Measurements from ENCODE around the gene CDK6. TPM values are rescaled to one million over a fixed set of nuclear protein-coding genes. Genes with fewer than 3 reads are reported as not detected.

CDK6 gene
- total RNA-seq, 1 experiment from 2014 or later: 30.7 TPM

- Histone ChIP-seq H3K9me3 (no peaks in the 10 kb centered on the region), H3K36me3 (peaks cover 7% of the 10 kb centered on the region), H3K4me3 (no peak overlapping the region), H3K27me3 (no peaks in the 10 kb centered on the region)
- DNase-seq: peak; percentile 33
Measured at GRCh38 chr7:92633211-92633906, 203.0 kb downstream of the CDK6 start.

GRCh38 chr7:92632791-92633190 lies 203.6 kb downstream of the CDK6 start:
- Histone ChIP-seq H3K36me3 (peaks cover 11% of the 10 kb centered on the region), H3K27me3 (no peaks in the 10 kb centered on the region), H3K9me3 (no peaks in the 10 kb centered on the region), H3K4me3 (no peak overlapping the region)
- DNase-seq: no peak

DNA sequence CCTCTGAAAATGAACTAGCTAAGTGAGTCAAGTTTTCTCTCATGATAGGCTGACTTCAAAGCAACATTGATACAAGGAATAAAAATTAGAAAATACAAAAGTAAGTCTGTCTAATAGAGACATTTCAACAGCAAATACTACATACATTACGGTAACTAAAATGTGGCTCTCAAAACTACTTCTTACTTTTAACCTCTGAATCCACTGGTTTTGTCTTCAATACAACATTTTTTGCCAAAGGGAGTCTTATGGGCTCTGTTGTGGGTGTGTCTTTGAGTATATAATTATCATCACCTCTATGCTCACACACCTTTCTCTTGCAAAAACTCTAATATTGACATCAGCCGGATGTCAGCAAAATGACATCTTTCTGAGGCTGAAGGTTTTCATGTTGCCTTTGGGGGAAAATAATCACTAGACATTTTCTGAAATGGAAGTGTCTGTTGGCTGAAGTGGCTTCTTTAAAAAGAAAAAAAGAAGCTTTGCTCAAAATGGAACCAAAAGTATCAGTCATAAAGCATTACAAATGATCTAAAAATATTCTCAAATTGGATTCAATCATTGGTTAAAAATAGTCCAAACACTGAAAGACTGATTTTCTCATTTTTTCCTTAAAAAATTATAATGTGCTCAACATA lies 204.4 kb downstream of the CDK6 start:
- peaks cover 19% of the 10 kb centered on the region for H3K36me3 ChIP-seq
- no peak for DNase-seq
- H3K4me3 ChIP-seq: no peak overlapping the region
- H3K9me3 ChIP-seq: no peaks in the 10 kb centered on the region
- H3K27me3 ChIP-seq: no peaks in the 10 kb centered on the region

GRCh38 chr7:92631067-92631849 lies 205.1 kb downstream of the CDK6 start:
- Histone ChIP-seq H3K36me3 (peaks cover 23% of the 10 kb centered on the region), H3K4me3 (no peak overlapping the region)

DNA sequence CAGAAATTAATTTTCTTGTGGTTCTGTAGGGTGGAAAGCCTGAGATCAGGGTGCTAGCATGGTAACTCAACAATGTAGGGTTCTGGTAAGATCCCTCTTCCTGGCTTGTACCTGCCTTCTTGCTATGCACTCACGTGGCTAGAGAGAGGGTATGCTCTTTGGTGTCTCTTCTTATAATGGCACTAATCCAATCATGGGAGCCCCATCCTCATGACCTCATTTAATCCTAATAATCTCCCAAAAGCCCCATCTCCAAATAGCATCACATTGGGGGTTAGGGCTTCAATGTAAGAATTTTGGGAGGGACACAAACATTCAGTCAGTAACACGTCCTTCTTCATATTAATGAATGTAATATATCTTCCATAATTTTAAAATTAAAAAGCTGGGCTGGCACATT lies 206.6 kb downstream of the CDK6 start:
- no peak overlapping the region for H3K4me3 ChIP-seq
- peaks cover 26% of the 10 kb centered on the region for H3K36me3 ChIP-seq
- H3K27me3 ChIP-seq: no peaks in the 10 kb centered on the region
- DNase-seq: no peak
- no peaks in the 10 kb centered on the region for H3K9me3 ChIP-seq

More at GRCh38 chr7:92631067-92631849, 205.1 kb downstream of the CDK6 start:
- no peaks in the 10 kb centered on the region for H3K9me3 ChIP-seq
- no peaks in the 10 kb centered on the region for H3K27me3 ChIP-seq
- no peak for DNase-seq

DNA sequence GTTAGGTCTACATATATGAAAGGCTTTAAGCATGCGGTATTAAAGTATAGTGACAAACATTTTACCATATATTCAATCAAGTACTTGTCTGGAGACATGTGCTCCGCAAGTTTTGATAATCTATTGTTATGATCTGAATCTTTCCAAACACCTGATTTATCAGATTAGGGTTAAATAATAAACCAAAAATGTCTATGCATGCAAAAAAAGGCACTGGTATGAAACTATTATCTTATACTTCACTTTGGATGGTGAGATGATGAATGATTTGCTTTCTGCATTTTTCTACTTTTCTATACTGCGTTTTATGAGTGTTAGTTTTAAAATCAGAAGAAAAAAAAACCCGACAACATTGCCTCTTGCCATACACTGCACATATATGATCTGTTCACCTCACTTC lies 208.4 kb downstream of the CDK6 start:
- H3K36me3 ChIP-seq: peaks cover 41% of the 10 kb centered on the region
- no peaks in the 10 kb centered on the region for H3K27me3 ChIP-seq
- no peak overlapping the region for H3K4me3 ChIP-seq
- H3K9me3 ChIP-seq: no peaks in the 10 kb centered on the region
- no peak for DNase-seq

DNA sequence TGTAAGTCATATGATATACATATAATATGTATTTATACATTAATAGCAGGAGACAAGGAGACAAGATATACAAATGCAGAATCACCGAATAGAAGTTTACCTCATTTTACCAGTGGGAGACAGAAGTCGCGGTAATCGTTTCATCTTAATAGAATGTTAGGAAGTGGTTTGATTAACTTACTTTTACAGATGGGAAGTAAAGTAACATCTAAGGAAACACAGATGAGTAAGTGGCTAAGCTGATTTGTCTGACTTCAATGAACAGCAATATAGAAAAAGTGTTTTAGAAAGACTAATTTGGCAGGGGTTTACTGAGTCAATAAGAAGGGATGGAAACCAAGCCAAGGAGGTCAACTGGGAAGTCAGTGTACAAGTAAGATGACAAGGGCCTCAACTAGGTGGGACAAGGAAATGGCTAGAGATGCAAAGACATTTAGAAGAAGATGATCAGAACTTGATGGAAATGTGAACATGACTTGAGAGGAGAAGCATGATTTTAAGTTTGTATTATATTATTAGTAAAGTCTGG lies 210.0 kb downstream of the CDK6 start:
- Histone ChIP-seq H3K4me3 (no peak overlapping the region), H3K36me3 (peaks cover 39% of the 10 kb centered on the region), H3K27me3 (no peaks in the 10 kb centered on the region), H3K9me3 (no peaks in the 10 kb centered on the region)
- DNase-seq: no peak

GRCh38 chr7:92625617-92626016 lies 210.8 kb downstream of the CDK6 start:
- Histone ChIP-seq H3K36me3 (peaks cover 39% of the 10 kb centered on the region), H3K9me3 (no peaks in the 10 kb centered on the region), H3K27me3 (no peaks in the 10 kb centered on the region), H3K4me3 (no peak overlapping the region)
- DNase-seq: no peak

DNA sequence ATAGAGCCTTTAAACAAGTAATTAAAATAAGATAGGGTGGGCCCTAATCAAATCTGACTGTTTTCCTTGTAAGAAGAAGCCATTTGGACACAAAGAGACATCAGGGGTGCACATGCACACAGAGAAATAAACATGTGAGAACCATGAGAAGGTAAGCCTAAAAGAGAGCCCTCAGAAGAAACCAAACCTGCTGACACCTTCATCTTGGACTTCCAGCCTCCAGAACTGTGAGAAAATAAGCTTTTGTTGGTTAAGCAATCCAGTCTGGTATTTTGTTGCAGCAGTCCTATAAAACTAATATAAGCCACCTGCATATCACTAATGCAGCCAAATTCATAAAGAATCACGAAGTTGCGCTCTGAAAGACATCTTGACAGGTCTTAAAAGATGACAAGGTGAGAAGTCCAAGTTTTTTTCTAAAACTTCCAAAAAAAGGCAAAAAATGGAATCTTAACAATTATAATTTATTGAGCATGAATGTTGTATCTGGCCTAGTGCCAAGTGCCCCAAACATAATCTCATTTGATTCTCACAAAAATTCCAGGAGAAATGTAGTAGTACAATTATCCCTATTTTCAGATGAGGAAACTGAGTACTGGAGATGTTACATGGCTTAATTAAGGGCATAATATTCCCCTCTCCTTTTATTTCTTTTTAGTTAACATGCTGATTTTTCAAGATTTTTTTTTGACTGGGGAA lies 211.9 kb downstream of the CDK6 start:
- Histone ChIP-seq H3K27me3 (no peaks in the 10 kb centered on the region), H3K36me3 (peaks cover 39% of the 10 kb centered on the region), H3K4me3 (no peak overlapping the region), H3K9me3 (no peaks in the 10 kb centered on the region)
- DNase-seq: no peak

DNA sequence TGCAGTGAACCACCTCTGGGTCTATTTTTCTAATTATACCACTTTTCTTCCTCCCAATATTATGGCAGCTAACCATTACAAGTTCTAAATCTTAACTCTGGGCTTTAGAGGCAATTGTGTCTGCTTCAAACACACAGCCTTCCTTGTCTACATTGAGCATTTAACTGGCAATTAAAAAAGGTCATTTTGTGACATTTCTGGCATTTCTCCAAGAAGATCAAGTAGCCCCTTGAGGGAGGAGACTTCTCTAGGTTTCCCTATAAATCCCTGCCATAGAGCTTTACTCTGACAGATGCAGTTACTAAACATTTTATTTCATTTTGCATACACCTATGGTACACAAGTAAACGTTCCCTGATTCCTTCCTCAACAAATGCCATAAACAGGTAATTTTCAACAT lies 212.8 kb downstream of the CDK6 start:
- no peak for DNase-seq
- Histone ChIP-seq H3K4me3 (no peak overlapping the region), H3K27me3 (no peaks in the 10 kb centered on the region), H3K9me3 (no peaks in the 10 kb centered on the region), H3K36me3 (peaks cover 37% of the 10 kb centered on the region)

GRCh38 chr7:92622685-92623084 lies 213.7 kb downstream of the CDK6 start:
- H3K9me3 ChIP-seq: no peaks in the 10 kb centered on the region

DNA sequence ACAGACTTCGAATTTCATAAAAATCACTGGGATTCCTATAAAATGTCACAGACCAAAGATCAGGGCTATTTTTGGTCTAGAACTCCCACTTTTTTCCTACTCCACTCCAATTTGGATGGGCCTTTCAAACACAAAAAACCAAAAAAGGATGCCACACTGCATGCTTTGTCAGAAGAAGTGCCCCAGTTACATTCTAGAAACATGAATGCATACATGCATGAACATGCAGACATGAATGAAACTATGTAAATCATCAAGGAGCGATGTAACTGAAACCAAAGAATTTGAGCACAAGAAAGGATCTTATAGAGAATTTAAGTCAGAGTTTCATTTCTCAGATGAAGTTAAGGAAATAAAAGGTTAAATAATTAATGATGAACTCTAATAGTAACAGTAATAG lies 214.3 kb downstream of the CDK6 start:
- no peak for DNase-seq
- Histone ChIP-seq H3K4me3 (no peak overlapping the region), H3K9me3 (no peaks in the 10 kb centered on the region), H3K36me3 (peaks cover 29% of the 10 kb centered on the region), H3K27me3 (no peaks in the 10 kb centered on the region)

More at GRCh38 chr7:92622685-92623084, 213.7 kb downstream of the CDK6 start:
- Histone ChIP-seq H3K36me3 (peaks cover 29% of the 10 kb centered on the region), H3K4me3 (no peak overlapping the region), H3K27me3 (no peaks in the 10 kb centered on the region)
- no peak for DNase-seq

- no peaks in the 10 kb centered on the region for H3K27me3 ChIP-seq
- no peaks in the 10 kb centered on the region for H3K9me3 ChIP-seq
- no peak for DNase-seq
- H3K36me3 ChIP-seq: peaks cover 29% of the 10 kb centered on the region
- no peak overlapping the region for H3K4me3 ChIP-seq
Measured at GRCh38 chr7:92621561-92622023, 214.8 kb downstream of the CDK6 start.

DNA sequence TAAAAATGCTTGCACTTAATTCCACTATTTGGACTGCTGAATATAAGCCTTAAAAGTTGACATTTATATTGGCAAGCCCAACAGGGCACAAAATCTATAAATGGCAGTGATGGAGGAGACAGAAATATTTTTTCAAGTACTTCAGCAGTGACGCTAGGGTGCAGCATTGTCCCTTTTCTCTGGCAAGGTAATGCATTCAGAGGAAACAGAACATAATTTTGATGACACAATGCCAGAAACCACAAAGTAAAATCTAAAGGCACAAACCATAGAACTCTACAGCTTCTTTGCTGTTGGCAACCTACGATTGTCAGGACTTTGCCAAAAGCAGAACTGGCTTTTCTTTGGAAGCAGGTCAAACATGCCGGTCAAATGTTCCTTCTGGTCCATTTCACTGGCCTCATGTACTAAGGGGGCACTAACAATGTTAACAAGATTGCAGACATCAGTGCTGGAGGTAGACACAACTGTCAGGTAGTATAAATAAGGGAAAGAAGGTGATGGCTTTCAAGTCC lies 215.3 kb downstream of the CDK6 start:
- Histone ChIP-seq H3K36me3 (peaks cover 29% of the 10 kb centered on the region), H3K4me3 (no peak overlapping the region), H3K9me3 (no peaks in the 10 kb centered on the region), H3K27me3 (no peaks in the 10 kb centered on the region)
- peak; percentile 65 for DNase-seq

DNA sequence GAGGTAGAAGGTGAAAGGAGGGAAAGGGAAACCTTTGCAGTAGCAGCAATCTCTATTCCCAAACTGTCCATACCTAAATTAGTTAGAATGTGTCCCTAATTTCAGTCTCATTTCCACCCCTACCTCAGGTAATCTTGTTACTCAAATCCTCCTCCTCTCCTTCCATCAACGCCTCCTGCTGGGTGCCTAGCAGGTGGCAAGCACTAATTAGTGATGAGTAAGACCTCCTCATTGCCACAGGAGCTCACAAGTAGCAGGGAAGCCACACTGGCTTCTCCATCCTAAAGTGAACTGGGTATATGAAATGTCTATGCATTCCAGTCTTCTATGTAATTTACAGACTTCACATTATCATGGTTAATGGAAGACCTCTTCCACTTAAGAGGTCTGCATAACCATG lies 220.5 kb downstream of the CDK6 start:
- no peaks in the 10 kb centered on the region for H3K27me3 ChIP-seq
- DNase-seq: no peak
- H3K9me3 ChIP-seq: no peaks in the 10 kb centered on the region
- H3K4me3 ChIP-seq: no peak overlapping the region
- H3K36me3 ChIP-seq: peaks cover 29% of the 10 kb centered on the region

DNA sequence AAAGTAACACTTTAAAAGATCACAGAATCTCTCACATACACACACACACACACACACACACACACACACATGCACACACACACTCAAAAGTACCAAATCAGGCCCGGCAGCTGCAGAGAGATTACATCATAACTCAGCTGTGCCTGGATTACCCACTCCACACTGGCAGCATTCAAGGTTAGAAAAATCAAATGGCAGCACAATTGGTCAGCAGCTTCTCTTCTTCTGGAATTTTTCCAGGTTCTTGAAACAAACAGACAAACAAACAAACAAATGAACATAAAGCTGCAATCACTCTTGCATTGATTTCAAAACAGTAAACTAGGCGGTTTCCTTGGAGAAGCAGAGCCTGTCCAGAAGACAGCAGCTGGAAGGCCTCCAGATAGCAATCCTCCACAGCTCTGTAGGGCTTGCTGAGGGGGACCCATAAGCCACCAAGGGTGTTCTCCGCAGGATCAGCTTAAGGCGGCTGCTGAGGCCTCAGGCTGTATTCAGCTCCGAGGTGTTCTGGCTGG lies 221.7 kb downstream of the CDK6 start:
- no peak overlapping the region for H3K4me3 ChIP-seq
- no peaks in the 10 kb centered on the region for H3K9me3 ChIP-seq
- no peaks in the 10 kb centered on the region for H3K27me3 ChIP-seq
- H3K36me3 ChIP-seq: peaks cover 29% of the 10 kb centered on the region
- no peak for DNase-seq

Data from MG63 (cell line).